ENCODE data around the gene DEFB112. TPM values are rescaled to one million over a fixed set of nuclear protein-coding genes. Genes with fewer than 3 reads are reported as not detected.

The DEFB112 gene
- total RNA-seq, 4 donors from 2014 or later: not detected

DNA sequence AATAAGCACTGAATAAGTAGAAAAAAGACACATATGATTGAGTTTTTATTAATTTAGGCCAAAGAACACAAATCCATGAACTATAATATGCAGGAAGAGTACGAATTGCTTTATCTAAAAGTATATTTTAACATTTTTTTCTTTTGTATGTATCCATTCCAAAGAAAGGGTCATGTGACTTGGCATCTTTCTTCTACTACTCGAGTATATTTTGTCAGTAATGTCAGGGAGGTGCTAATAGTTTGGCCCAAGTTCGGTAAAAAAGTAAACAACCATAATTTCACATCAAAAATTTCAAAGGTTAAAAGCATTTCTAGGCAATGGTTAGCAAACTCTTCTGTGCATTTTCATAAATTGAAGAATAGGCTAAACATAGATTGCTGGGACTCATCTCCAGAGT lies 46.6 kb downstream of the DEFB112 start:
- ATAC-seq (ENCODE audit: low FRiP score) (no peak), DNase-seq (ENCODE audit: low spot score) (no peak)
- TF ChIP-seq, protein P1, sequence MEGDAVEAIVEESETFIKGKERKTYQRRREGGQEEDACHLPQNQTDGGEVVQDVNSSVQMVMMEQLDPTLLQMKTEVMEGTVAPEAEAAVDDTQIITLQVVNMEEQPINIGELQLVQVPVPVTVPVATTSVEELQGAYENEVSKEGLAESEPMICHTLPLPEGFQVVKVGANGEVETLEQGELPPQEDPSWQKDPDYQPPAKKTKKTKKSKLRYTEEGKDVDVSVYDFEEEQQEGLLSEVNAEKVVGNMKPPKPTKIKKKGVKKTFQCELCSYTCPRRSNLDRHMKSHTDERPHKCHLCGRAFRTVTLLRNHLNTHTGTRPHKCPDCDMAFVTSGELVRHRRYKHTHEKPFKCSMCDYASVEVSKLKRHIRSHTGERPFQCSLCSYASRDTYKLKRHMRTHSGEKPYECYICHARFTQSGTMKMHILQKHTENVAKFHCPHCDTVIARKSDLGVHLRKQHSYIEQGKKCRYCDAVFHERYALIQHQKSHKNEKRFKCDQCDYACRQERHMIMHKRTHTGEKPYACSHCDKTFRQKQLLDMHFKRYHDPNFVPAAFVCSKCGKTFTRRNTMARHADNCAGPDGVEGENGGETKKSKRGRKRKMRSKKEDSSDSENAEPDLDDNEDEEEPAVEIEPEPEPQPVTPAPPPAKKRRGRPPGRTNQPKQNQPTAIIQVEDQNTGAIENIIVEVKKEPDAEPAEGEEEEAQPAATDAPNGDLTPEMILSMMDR (IDR thresholded peaks at IDR 0.05): no peak

DNA sequence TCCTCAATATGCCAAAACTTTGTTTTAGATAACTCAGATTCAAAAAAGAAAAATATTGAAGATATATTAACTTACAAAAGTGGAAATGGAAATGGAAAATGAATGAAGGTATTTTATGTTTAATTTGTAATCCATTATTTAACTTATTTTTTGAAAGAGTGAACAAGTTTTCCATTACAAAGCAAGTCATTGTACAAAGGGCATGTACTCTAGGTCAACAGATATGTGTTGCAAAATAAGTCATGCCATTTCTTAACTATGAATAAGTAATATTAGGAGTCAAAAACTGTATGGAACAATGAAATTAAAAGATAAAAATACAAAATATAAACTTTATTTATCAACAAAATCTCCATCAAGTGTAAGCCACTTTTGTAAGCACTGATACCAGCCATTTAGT lies 54.5 kb downstream of the DEFB112 start:
- TF ChIP-seq, protein P1 (IDR thresholded peaks at IDR 0.05): no peak
- no peak for ATAC-seq (ENCODE audit: low FRiP score)

More for the DNA sequence above, 54.5 kb downstream of the DEFB112 start:
- DNase-seq (ENCODE audit: low spot score): no peak

Other genes starting within 250 kb of the DEFB112 start
- not detected for gene CRISP1, start 183.4 kb downstream of the DEFB112 start, total RNA-seq
- not detected for gene DEFB114, start 85.8 kb downstream of the DEFB112 start, total RNA-seq
- gene DEFB113, start 80.3 kb downstream of the DEFB112 start, total RNA-seq: not detected
- gene DEFB110, start 27.9 kb downstream of the DEFB112 start, total RNA-seq: not detected